A549 (cell line): Measurements from ENCODE around the gene DAZAP1. TPM values are rescaled to one million over a fixed set of nuclear protein-coding genes. Genes with fewer than 3 reads are reported as not detected.

Experiments
- ATAC-seq, 2 experiments: fragments of 200-7000 bp in 1 of 2; fragments of >200 bp in 1 of 2; cut with Nextera tagmentation in 1 of 2; cut with Tn5 transposase in 1 of 2; 3 replicates each; pipeline versions ENCODE4 v1.8.0 to v1.9.1; 2018 to 2020; ENCODE audit warnings: mild to moderate bottlenecking in 1 of 2, moderate library complexity in 1 of 2
- CTCF ChIA-PET: fragments of 300-600 bp; sonication (Branson Sonifier 250); formaldehyde crosslinking; extraction: SDS; loops from one replicate; lab custom pipeline; 2021; ENCODE audit warnings: antibody characterized with exemption, inconsistent platforms; lab: Yijun Ruan, JAX
- POLR2A ChIA-PET: fragments of 350-600 bp; formaldehyde crosslinking; extraction: SDS; loops from one replicate; lab custom pipeline; 2021; ENCODE audit warnings: antibody characterized with exemption, inconsistent platforms; lab: Yijun Ruan, JAX
- DNase-seq, 2 experiments: peaks; one replicate each; pipeline versions ENCODE4 v3.0.0 to v3.0.0-alpha.2; 2011 to 2016; ENCODE audit warnings: low read depth in 1 of 2, low spot score in 1 of 2
- FAIRE-seq: peaks from 2 replicates; lab custom pipeline; 2011; peaks lifted over from hg19 to GRCh38; lab: Jason Lieb, UNC
- H3K27ac ChIP-seq, 2 experiments: fragments of >200 bp; sonication (Bioruptor Twin); formaldehyde crosslinking; 3 replicates each; pipeline ENCODE4 v1.5.1; 2016 to 2017
- H3K4me1 ChIP-seq: fragments of >200 bp; sonication (Bioruptor Twin); formaldehyde crosslinking; 3 replicates; pipeline ENCODE4 v1.6.1; 2016
- H3K4me2 ChIP-seq: fragments of >200 bp; sonication (Bioruptor Twin); formaldehyde crosslinking; 3 replicates; pipeline ENCODE4 v1.6.1; 2016
- H3K4me3 ChIP-seq: fragments of >200 bp; sonication (Bioruptor Twin); formaldehyde crosslinking; 3 replicates; pipeline ENCODE4 v1.5.1; 2016
- H3K9me3 ChIP-seq: fragments of >200 bp; sonication (Bioruptor Twin); formaldehyde crosslinking; 3 replicates; pipeline ENCODE4 v1.6.1; 2016
- CBX2 ChIP-seq: fragments of 200-600 bp; sonication (generic); IDR thresholded peaks from 2 replicates; pipeline ENCODE4 v1.6.1; 2016; ENCODE audit warnings: low read depth, mild to moderate bottlenecking, borderline replicate concordance
- CBX8 ChIP-seq: fragments of 200-600 bp; sonication (generic); IDR thresholded peaks from 2 replicates; pipeline ENCODE4 v1.6.1; 2016
- CEBPB ChIP-seq, 2 experiments: fragments of >200 bp in 1 of 2; sonication (Bioruptor Twin) in 1 of 2; formaldehyde crosslinking in 1 of 2; IDR thresholded peaks; 2 replicates each; pipeline ENCODE4 v1.6.1; 2012 to 2016
- CHD4 ChIP-seq: fragments of 200-600 bp; sonication (generic); IDR thresholded peaks from 2 replicates; pipeline ENCODE4 v1.6.1; 2016; ENCODE audit warnings: antibody characterized with exemption, mild to moderate bottlenecking, borderline replicate concordance
- EHF ChIP-seq: fragments of 250-450 bp; sonication (Bioruptor Pico); IDR thresholded peaks from 2 replicates; pipeline ENCODE4 v1.5.0; 2020; ENCODE audit warnings: mild to moderate bottlenecking
- EHMT2 ChIP-seq: fragments of 200-600 bp; sonication (generic); IDR thresholded peaks from 2 replicates; pipeline ENCODE4 v1.6.1; 2016; ENCODE audit warnings: antibody characterized with exemption, low read depth, mild to moderate bottlenecking, moderate library complexity
- FOSB ChIP-seq: fragments of 250-450 bp; sonication (Bioruptor Pico); IDR thresholded peaks from 2 replicates; pipeline ENCODE4 v1.5.0; 2020; ENCODE audit warnings: mild to moderate bottlenecking, moderate library complexity
- FOSL2 ChIP-seq, 2 experiments: fragments of 450-650 bp in 1 of 2; fragments of >200 bp in 1 of 2; sonication (Bioruptor Twin) in 1 of 2; formaldehyde crosslinking; IDR thresholded peaks; 2 replicates each; pipeline versions ENCODE4 v1.5.0 to v1.6.1; 2016 to 2020; ENCODE audit warnings: mild to moderate bottlenecking in 1 of 2, moderate library complexity in 1 of 2
- FOXS1 ChIP-seq: fragments of 250-450 bp; sonication (Bioruptor Pico); IDR thresholded peaks from 2 replicates; pipeline ENCODE4 v1.5.0; 2020; ENCODE audit warnings: mild to moderate bottlenecking, moderate library complexity
- GATA3 ChIP-seq: IDR thresholded peaks from 2 replicates; pipeline ENCODE4 v1.6.1; 2012; ENCODE audit warnings: borderline replicate concordance
- HDAC2 ChIP-seq: fragments of 200-600 bp; sonication (generic); IDR thresholded peaks from 2 replicates; pipeline ENCODE4 v1.6.1; 2016
- HOXA7 ChIP-seq: fragments of 250-450 bp; sonication (Bioruptor Pico); IDR thresholded peaks from 2 replicates; pipeline ENCODE4 v1.5.0; 2020; ENCODE audit warnings: mild to moderate bottlenecking, moderate library complexity
- HOXB13 ChIP-seq: fragments of 250-450 bp; sonication (Bioruptor Pico); IDR thresholded peaks from 2 replicates; pipeline ENCODE4 v1.5.0; 2020; ENCODE audit warnings: low read depth, mild to moderate bottlenecking, moderate library complexity
- MYC ChIP-seq: IDR thresholded peaks from 2 replicates; pipeline ENCODE4 v1.6.1; 2012; ENCODE audit warnings: mild to moderate bottlenecking, inconsistent platforms, low read length, improper control_type of control experiment, borderline replicate concordance
- NFE2L2 ChIP-seq: fragments of 150-350 bp; conservative IDR thresholded peaks from 2 replicates; pipeline ENCODE4 v1.6.1; 2014; ENCODE audit warnings: low read length
- RAD21 ChIP-seq, 2 experiments: fragments of >200 bp in 1 of 2; sonication (Bioruptor Twin) in 1 of 2; formaldehyde crosslinking in 1 of 2; IDR thresholded peaks in 1 of 2; conservative IDR thresholded peaks in 1 of 2; 2 replicates in 1 of 2; 3 replicates in 1 of 2; pipeline ENCODE4 v1.6.1; 2012 to 2018; ENCODE audit warnings: inconsistent platforms in 1 of 2
- RARB ChIP-seq: fragments of 250-450 bp; sonication (Bioruptor Pico); IDR thresholded peaks from 2 replicates; pipeline ENCODE4 v1.8.0; 2021; ENCODE audit warnings: mild to moderate bottlenecking, moderate library complexity
- RFX5 ChIP-seq: fragments of 450-650 bp; IDR thresholded peaks from 2 replicates; pipeline ENCODE4 v1.7.1; 2014; ENCODE audit warnings: antibody characterized with exemption, mild to moderate bottlenecking, moderate library complexity
- SMC3 ChIP-seq: fragments of >200 bp; sonication (Bioruptor Twin); formaldehyde crosslinking; IDR thresholded peaks from 3 replicates; pipeline ENCODE4 v1.6.1; 2018; ENCODE audit warnings: inconsistent platforms
- SREBF2 ChIP-seq: fragments of 450-650 bp; IDR thresholded peaks from 2 replicates; pipeline ENCODE4 v1.6.1; 2014; ENCODE audit warnings: mild to moderate bottlenecking, moderate library complexity
- TP53 ChIP-seq: fragments of 250-450 bp; sonication (Bioruptor Pico); IDR thresholded peaks from 2 replicates; pipeline ENCODE4 v1.5.0; 2021; ENCODE audit warnings: mild to moderate bottlenecking, moderate library complexity
- ZC3H11A ChIP-seq: fragments of 450-650 bp; IDR thresholded peaks from 2 replicates; pipeline ENCODE4 v1.6.1; 2014; ENCODE audit warnings: antibody characterized with exemption, mild to moderate bottlenecking
- ZFP36 ChIP-seq: fragments of 450-650 bp; IDR thresholded peaks from 2 replicates; pipeline ENCODE4 v1.6.1; 2014; ENCODE audit warnings: borderline replicate concordance; ENCODE audit not compliant: partially characterized antibody
- WGBS: methylation state at CpG from one replicate; pipeline ENCODE4 v1.1.6; 2017; ENCODE audit errors: missing lambda C conversion rate; 5-methylcytosine and 5-hydroxymethylcytosine counted together
- polyA plus RNA-seq, 4 experiments: library from polyadenylated mRNA; depleted of rRNA in 3 of 4; stranded (reverse); fragments of >200 nt; fragmentation: RNase III in 1 of 4; extraction: RNeasy Plus Mini Kit Qiagen cat#74134 plus additional on column Dnase treatment in 1 of 4; gene quantifications; 2 replicates in 3 of 4; 3 replicates in 1 of 4; pipeline ENCODE4 v1.2.3, GENCODE V29; 2011 to 2017
- TF ChIP-seq, protein P1 (sequence below): IDR thresholded peaks from 2 replicates; pipeline ENCODE4 v1.6.1; 2012; ENCODE audit warnings: low read depth, borderline replicate concordance
- TF ChIP-seq, protein P2 (sequence below): fragments of 450-650 bp; IDR thresholded peaks from 2 replicates; pipeline ENCODE4 v1.6.1; 2014; ENCODE audit warnings: antibody characterized with exemption
- TF ChIP-seq, protein P3 (sequence below): fragments of 250-450 bp; sonication (Bioruptor Pico); IDR thresholded peaks from 2 replicates; pipeline ENCODE4 v1.5.0; 2020; ENCODE audit warnings: low read depth, mild to moderate bottlenecking, moderate library complexity
- TF ChIP-seq, protein P4 (sequence below): IDR thresholded peaks from 2 replicates; pipeline ENCODE4 v1.6.1; 2012
- TF ChIP-seq, protein P5 (sequence below): fragments of 250-450 bp; sonication (Bioruptor Pico); IDR thresholded peaks from 2 replicates; pipeline ENCODE4 v1.5.0; 2021; ENCODE audit warnings: mild to moderate bottlenecking, moderate library complexity, borderline replicate concordance
- TF ChIP-seq, protein P6 (sequence below): fragments of 150-350 bp; IDR thresholded peaks from 2 replicates; pipeline ENCODE4 v1.6.1; 2014; ENCODE audit warnings: low read depth, mild to moderate bottlenecking, low read length

Gene DAZAP1
- polyA plus RNA-seq, 2 of the 4 experiments (the other 2 are of a cell fraction) = 58.9 to 86.3 TPM

DNA sequence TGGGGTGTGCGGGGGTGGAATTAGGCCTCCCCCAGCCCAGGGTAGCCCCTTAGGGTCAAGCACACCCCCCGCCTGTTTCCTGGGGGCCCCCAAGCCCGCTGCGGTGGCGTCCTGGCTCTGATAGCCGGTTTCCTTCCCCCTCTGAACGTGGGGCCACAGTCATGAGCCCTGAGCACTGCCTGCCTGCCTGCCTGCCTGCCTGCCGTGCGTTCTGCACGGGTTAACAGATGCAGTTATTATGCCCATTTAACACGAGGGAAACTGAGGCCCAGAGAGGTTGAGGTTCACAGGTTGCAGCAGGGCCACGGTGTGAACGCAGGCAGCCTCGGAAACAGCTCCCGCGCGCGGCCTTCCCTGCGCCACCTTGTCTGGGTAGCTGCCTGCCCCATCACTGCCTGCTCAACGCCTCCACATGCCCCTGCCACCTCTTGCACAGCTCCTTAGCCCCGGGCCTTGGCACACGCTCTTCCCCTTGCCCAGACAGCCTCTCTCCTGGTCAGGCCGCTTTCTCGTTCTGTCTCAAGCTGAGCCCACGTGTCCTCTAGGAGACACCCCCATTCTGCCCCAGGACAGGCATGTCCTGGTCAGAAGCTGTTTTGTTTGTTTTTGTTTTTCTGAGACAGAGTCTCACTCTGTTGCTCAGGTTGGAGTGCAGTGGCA, 4.8 kb upstream of the DAZAP1 start:
- no peak for FAIRE-seq
- CTCF ChIA-PET = interaction anchor here (1.0 to 1.6 kb wide), 7 partner anchors 10 to 159 kb away, joined by 3 to 4 read pairs (median 3); no protein-coding TSS in a partner anchor
- WGBS = 72% methylated on average over 16 of the region's 25 CpGs
- peak overlapping the region; percentile 29; the same call in 1 of the 3 replicates for H3K4me2 ChIP-seq
- TF ChIP-seq NFE2L2 (no peak), CEBPB (IDR thresholded peaks at IDR 0.05) (no peak), RFX5 (no peak), RARB (CRISPR knock-in tag) (no peak), ZC3H11A (no peak), SREBF2 (no peak), RAD21 (conservative IDR thresholded peaks at IDR 0.05 in 1 of 2, IDR thresholded peaks at IDR 0.05 in 1 of 2) (no peak)
- TF ChIP-seq, protein P1, sequence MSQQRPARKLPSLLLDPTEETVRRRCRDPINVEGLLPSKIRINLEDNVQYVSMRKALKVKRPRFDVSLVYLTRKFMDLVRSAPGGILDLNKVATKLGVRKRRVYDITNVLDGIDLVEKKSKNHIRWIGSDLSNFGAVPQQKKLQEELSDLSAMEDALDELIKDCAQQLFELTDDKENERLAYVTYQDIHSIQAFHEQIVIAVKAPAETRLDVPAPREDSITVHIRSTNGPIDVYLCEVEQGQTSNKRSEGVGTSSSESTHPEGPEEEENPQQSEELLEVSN = no peak
- TF ChIP-seq, all 56 proteins: peak for 0
- ATAC-seq (no peak), DNase-seq (peak in 1 of 2 experiments; percentile 20)
- H3K4me3 ChIP-seq = no peak overlapping the region
- H3K9me3 ChIP-seq = no peaks in the 10 kb centered on the region
- POLR2A ChIA-PET = no interaction called here
- H3K27ac ChIP-seq = peak overlapping the region in 1 of 2 experiments; percentile 68; a peak in 3 of 6 replicates
- H3K4me1 ChIP-seq = peaks cover 18% of the 10 kb centered on the region; the same call in 2 of the 3 replicates

DNA sequence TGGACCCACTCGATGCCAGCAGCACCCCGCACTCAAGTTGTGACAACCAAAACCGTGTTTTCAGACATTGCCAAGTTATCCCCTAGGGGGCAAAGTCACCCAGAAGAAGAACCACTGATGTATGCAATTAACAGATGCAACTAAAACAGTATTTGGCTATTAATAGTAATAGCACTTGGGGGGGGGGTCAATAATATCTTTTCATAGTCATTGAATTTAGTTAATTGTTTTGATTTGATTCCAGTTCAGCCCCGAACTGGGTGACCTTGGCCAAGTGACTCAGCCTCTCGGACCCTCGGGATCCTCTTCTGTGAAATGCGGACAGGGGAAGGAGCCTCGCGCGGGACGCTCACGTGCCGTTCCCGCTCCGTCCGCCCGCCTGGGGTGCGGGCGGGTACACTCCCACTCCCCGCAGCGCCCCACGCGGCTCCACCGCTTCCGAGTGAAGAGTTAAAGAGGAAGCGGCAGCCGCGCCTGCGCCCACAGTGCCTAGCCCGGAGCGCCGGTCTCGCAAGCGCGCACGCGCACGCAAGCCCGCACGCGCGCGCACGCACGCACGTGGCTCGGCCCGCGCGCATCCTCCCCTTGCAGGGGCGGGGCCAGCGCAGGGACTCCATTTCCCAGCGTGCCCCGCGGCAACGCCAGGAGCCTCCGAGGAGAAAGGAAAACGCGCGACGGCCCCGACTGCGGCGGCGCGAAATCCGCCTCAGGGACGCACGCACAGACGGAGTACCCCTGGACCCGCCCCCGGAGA, 435 bp upstream of the DAZAP1 start:
- POLR2A ChIA-PET = no interaction called here
- Histone ChIP-seq H3K27ac (peak overlapping the region; percentile 100), H3K4me1 (peaks cover 24% of the 10 kb centered on the region; the same call in 2 of the 3 replicates), H3K9me3 (no peaks in the 10 kb centered on the region), H3K4me2 (peak overlapping the region; percentile 92), H3K4me3 (peak overlapping the region; percentile 90)
- no peak for FAIRE-seq
- CTCF ChIA-PET = no interaction called here
- ATAC-seq = peak; percentile 74 to 77
- WGBS = 5% methylated on average over 6 of the region's 72 CpGs
- peak; percentile 71 to 97 for DNase-seq
- TF ChIP-seq EHF (no peak), HDAC2 (no peak), CHD4 (peak; percentile 77), GATA3 (no peak), HOXA7 (no peak), FOSL2 (IDR thresholded peaks at IDR 0.05) (no peak), FOSL2 (CRISPR knock-in tag; IDR thresholded peaks at IDR 0.05) (peak; percentile 23), ZFP36 (no peak), ZC3H11A (no peak), SMC3 (no peak), FOXS1 (CRISPR knock-in tag) (no peak), CEBPB (IDR thresholded peaks at IDR 0.05) (no peak), TP53 (CRISPR knock-in tag) (no peak), MYC (peak; percentile 97), EHMT2 (no peak), FOSB (CRISPR knock-in tag) (no peak), CBX2 (no peak), HOXB13 (CRISPR knock-in tag) (no peak), CBX8 (no peak)
- TF ChIP-seq, protein P1 = peak; percentile 84
- TF ChIP-seq, protein P2, sequence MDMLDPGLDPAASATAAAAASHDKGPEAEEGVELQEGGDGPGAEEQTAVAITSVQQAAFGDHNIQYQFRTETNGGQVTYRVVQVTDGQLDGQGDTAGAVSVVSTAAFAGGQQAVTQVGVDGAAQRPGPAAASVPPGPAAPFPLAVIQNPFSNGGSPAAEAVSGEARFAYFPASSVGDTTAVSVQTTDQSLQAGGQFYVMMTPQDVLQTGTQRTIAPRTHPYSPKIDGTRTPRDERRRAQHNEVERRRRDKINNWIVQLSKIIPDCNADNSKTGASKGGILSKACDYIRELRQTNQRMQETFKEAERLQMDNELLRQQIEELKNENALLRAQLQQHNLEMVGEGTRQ = 0 out of 2 replicates have a peak, but pooled peaks have one; percentile 13
- TF ChIP-seq, protein P3, sequence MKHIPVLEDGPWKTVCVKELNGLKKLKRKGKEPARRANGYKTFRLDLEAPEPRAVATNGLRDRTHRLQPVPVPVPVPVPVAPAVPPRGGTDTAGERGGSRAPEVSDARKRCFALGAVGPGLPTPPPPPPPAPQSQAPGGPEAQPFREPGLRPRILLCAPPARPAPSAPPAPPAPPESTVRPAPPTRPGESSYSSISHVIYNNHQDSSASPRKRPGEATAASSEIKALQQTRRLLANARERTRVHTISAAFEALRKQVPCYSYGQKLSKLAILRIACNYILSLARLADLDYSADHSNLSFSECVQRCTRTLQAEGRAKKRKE (CRISPR knock-in tag) = no peak
- TF ChIP-seq, protein P4, sequence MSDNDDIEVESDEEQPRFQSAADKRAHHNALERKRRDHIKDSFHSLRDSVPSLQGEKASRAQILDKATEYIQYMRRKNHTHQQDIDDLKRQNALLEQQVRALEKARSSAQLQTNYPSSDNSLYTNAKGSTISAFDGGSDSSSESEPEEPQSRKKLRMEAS = peak; percentile 86
- TF ChIP-seq, protein P5, sequence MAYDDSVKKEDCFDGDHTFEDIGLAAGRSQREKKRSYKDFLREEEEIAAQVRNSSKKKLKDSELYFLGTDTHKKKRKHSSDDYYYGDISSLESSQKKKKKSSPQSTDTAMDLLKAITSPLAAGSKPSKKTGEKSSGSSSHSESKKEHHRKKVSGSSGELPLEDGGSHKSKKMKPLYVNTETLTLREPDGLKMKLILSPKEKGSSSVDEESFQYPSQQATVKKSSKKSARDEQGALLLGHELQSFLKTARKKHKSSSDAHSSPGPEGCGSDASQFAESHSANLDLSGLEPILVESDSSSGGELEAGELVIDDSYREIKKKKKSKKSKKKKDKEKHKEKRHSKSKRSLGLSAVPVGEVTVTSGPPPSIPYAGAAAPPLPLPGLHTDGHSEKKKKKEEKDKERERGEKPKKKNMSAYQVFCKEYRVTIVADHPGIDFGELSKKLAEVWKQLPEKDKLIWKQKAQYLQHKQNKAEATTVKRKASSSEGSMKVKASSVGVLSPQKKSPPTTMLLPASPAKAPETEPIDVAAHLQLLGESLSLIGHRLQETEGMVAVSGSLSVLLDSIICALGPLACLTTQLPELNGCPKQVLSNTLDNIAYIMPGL (CRISPR knock-in tag) = no peak
- TF ChIP-seq, protein P6, sequence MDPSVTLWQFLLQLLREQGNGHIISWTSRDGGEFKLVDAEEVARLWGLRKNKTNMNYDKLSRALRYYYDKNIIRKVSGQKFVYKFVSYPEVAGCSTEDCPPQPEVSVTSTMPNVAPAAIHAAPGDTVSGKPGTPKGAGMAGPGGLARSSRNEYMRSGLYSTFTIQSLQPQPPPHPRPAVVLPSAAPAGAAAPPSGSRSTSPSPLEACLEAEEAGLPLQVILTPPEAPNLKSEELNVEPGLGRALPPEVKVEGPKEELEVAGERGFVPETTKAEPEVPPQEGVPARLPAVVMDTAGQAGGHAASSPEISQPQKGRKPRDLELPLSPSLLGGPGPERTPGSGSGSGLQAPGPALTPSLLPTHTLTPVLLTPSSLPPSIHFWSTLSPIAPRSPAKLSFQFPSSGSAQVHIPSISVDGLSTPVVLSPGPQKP = no peak
